Loucy (cell line): ENCODE data around the gene SUPT3H.

ENCODE experiments used
- EZH2phosphoT487 ChIP-seq: fragments of 200-600 bp; IDR thresholded peaks from 2 replicates; pipeline ENCODE4 v1.6.1; 2018; ENCODE audit warnings: antibody characterized with exemption, mild to moderate bottlenecking, moderate library complexity, borderline replicate concordance
- TF ChIP-seq, protein P1 (sequence below): fragments of 200-600 bp; sonication (generic); conservative IDR thresholded peaks from 2 replicates; pipeline ENCODE4 v1.5.1; 2014; ENCODE audit warnings: mild to moderate bottlenecking, antibody characterized with exemption, low read length

DNA sequence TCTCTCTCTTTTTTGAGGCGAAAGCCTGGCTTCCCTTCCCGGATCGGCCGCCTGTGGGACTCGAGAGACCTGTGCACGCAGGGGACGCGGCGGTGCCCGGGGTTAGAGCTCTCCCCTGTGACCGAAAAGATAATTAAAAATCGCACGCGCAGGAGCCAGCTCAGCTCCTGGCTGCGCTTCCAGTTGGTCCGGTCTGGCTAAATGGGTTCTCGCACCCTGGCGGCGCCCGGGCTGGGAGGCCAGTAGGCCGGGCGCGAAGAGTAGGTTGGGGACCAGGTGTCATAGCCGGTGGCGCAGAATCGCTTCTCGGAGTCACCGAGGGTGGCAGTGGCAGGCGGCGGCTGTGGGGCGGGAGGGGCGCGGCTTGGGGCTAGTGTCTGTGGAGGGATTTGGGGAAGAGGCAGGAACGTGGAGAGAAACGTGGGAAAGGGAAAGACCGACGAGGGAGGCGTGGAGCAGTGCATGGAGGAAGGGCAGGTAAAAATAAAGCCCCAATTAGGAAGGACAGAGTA lies 41.9 kb upstream of the SUPT3H start:
- TF ChIP-seq, protein P1, sequence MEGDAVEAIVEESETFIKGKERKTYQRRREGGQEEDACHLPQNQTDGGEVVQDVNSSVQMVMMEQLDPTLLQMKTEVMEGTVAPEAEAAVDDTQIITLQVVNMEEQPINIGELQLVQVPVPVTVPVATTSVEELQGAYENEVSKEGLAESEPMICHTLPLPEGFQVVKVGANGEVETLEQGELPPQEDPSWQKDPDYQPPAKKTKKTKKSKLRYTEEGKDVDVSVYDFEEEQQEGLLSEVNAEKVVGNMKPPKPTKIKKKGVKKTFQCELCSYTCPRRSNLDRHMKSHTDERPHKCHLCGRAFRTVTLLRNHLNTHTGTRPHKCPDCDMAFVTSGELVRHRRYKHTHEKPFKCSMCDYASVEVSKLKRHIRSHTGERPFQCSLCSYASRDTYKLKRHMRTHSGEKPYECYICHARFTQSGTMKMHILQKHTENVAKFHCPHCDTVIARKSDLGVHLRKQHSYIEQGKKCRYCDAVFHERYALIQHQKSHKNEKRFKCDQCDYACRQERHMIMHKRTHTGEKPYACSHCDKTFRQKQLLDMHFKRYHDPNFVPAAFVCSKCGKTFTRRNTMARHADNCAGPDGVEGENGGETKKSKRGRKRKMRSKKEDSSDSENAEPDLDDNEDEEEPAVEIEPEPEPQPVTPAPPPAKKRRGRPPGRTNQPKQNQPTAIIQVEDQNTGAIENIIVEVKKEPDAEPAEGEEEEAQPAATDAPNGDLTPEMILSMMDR = peak; percentile 72
- no peak for TF ChIP-seq EZH2phosphoT487
